Measurements from ENCODE around the gene GMDS.

GMDS gene

DNA sequence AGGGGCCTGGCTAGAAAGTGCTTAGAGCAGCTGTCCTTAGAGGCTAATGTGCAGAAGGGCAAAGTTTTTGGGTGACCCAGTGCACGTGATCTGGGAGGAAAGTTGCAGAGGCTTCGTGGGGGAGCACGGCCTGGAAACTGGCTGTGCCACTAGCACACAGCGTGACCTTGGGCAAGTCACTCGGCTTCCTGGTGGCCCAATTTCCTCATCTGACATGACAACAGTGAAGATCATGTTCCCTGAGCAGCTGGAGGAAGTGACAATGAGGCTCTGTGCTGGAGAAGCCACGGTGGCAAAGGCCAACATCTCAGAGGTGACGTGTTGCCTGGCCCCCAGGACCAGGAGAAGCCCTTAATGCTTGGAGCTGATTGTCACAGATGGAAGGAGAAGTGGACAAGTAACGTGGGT lies 536.2 kb downstream of the GMDS start:
- TF ChIP-seq EZH2phosphoT487 (IDR thresholded peaks at IDR 0.05; ENCODE audit: borderline replicate concordance), result no peak
- TF ChIP-seq, protein P1, sequence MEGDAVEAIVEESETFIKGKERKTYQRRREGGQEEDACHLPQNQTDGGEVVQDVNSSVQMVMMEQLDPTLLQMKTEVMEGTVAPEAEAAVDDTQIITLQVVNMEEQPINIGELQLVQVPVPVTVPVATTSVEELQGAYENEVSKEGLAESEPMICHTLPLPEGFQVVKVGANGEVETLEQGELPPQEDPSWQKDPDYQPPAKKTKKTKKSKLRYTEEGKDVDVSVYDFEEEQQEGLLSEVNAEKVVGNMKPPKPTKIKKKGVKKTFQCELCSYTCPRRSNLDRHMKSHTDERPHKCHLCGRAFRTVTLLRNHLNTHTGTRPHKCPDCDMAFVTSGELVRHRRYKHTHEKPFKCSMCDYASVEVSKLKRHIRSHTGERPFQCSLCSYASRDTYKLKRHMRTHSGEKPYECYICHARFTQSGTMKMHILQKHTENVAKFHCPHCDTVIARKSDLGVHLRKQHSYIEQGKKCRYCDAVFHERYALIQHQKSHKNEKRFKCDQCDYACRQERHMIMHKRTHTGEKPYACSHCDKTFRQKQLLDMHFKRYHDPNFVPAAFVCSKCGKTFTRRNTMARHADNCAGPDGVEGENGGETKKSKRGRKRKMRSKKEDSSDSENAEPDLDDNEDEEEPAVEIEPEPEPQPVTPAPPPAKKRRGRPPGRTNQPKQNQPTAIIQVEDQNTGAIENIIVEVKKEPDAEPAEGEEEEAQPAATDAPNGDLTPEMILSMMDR (conservative IDR thresholded peaks at IDR 0.05; ENCODE audit: low read length), result no peak
- Histone ChIP-seq H3K79me2 (ENCODE audit: insufficient read depth, low read length) (no peaks in the 10 kb centered on the region), H3K9ac (ENCODE audit: low read depth, low read length, poor library complexity, severe bottlenecking) (no peak overlapping the region), H3K4me1 (ENCODE audit: insufficient read depth, low read length, poor library complexity, severe bottlenecking) (no peaks in the 10 kb centered on the region), H3F3A (ENCODE audit: low read depth) (no peaks in the 10 kb centered on the region), H3K9me3 (ENCODE audit: insufficient read depth, low read depth, low read length) (no peaks in the 10 kb centered on the region), H3K4me3 (ENCODE audit: low read length, poor library complexity, severe bottlenecking) (no peak overlapping the region), H2AFZ (ENCODE audit: low read length) (no peak overlapping the region), H3K36me3 (ENCODE audit: insufficient read depth, low read length) (no peaks in the 10 kb centered on the region), H3K9me2 (replicated peaks; ENCODE audit: low read depth, low read length) (no peaks in the 10 kb centered on the region), H3K4me2 (ENCODE audit: low read depth, low read length, poor library complexity, severe bottlenecking) (no peak overlapping the region), H4K20me1 (ENCODE audit: insufficient read depth, low read length, poor library complexity, severe bottlenecking) (no peaks in the 10 kb centered on the region), H3K27me3 (ENCODE audit: insufficient read depth, low read length, poor library complexity, severe bottlenecking) (no peaks in the 10 kb centered on the region)

DNA sequence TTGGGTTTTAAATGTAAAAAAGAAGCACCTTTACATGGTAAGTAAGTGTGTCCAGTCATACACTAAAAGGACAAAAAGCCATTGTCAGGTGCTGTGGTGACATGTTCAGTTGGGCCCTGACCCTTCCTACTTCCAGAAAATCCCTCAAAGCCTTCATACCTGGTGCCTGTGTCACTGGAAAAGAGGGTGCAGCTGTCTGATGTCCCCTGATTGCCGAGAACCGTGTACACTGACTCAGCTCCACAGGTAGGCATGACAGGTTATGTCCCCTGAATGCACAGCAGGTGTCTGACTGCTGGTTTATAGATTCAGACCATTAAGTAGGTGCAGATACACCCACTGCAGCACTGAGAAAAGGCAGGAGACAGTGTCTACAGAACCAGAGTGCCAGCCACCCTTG lies 536.6 kb downstream of the GMDS start:
- Histone ChIP-seq H3K9me2 (replicated peaks; ENCODE audit: low read depth, low read length) (no peaks in the 10 kb centered on the region), H3K9ac (ENCODE audit: low read depth, low read length, poor library complexity, severe bottlenecking) (no peak overlapping the region), H3K9me3 (ENCODE audit: insufficient read depth, low read depth, low read length) (no peaks in the 10 kb centered on the region), H3K79me2 (ENCODE audit: insufficient read depth, low read length) (no peaks in the 10 kb centered on the region), H3K4me2 (ENCODE audit: low read depth, low read length, poor library complexity, severe bottlenecking) (no peak overlapping the region), H3K27me3 (ENCODE audit: insufficient read depth, low read length, poor library complexity, severe bottlenecking) (no peaks in the 10 kb centered on the region), H2AFZ (ENCODE audit: low read length) (no peak overlapping the region), H4K20me1 (ENCODE audit: insufficient read depth, low read length, poor library complexity, severe bottlenecking) (no peaks in the 10 kb centered on the region), H3F3A (ENCODE audit: low read depth) (no peaks in the 10 kb centered on the region), H3K4me3 (ENCODE audit: low read length, poor library complexity, severe bottlenecking) (no peak overlapping the region), H3K36me3 (ENCODE audit: insufficient read depth, low read length) (no peaks in the 10 kb centered on the region), H3K4me1 (ENCODE audit: insufficient read depth, low read length, poor library complexity, severe bottlenecking) (no peaks in the 10 kb centered on the region)
- TF ChIP-seq, protein P1 (conservative IDR thresholded peaks at IDR 0.05; ENCODE audit: low read length), result no peak
- no peak for TF ChIP-seq EZH2phosphoT487 (IDR thresholded peaks at IDR 0.05; ENCODE audit: borderline replicate concordance)

DNA sequence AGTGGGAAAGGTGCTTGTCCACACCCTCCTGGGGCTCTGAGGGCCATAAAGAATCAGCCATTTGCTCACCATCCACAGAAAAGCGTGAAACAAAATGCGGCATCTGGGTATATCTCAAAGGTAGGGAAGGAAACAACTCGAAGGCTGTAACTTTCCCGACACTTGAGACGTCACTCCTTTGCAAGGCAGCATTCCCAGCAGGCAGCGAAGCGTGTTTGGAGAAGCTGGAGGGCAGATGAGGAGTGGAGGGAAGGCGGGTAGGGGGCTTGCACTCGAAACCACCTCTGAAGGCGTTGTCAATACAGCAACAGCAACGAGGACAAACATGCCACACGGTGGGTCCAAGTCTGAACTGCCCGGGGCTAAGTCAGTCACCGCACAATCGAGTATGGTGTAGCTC lies 537.3 kb downstream of the GMDS start:
- Histone ChIP-seq H4K20me1 (ENCODE audit: insufficient read depth, low read length, poor library complexity, severe bottlenecking) (no peaks in the 10 kb centered on the region), H3K27me3 (ENCODE audit: insufficient read depth, low read length, poor library complexity, severe bottlenecking) (no peaks in the 10 kb centered on the region)
- no peak for TF ChIP-seq EZH2phosphoT487 (IDR thresholded peaks at IDR 0.05; ENCODE audit: borderline replicate concordance)
- TF ChIP-seq, protein P1 (conservative IDR thresholded peaks at IDR 0.05; ENCODE audit: low read length), result no peak

More for the DNA sequence above, 537.3 kb downstream of the GMDS start:
- H2AFZ ChIP-seq (ENCODE audit: low read length), result no peak overlapping the region
- H3K4me3 ChIP-seq (ENCODE audit: low read length, poor library complexity, severe bottlenecking), result no peak overlapping the region
- H3F3A ChIP-seq (ENCODE audit: low read depth), result no peaks in the 10 kb centered on the region
- no peaks in the 10 kb centered on the region for H3K9me2 ChIP-seq (replicated peaks; ENCODE audit: low read depth, low read length)
- no peaks in the 10 kb centered on the region for H3K4me1 ChIP-seq (ENCODE audit: insufficient read depth, low read length, poor library complexity, severe bottlenecking)
- no peaks in the 10 kb centered on the region for H3K36me3 ChIP-seq (ENCODE audit: insufficient read depth, low read length)
- H3K79me2 ChIP-seq (ENCODE audit: insufficient read depth, low read length), result no peaks in the 10 kb centered on the region
- H3K9me3 ChIP-seq (ENCODE audit: insufficient read depth, low read depth, low read length), result no peaks in the 10 kb centered on the region
- no peak overlapping the region for H3K9ac ChIP-seq (ENCODE audit: low read depth, low read length, poor library complexity, severe bottlenecking)
- no peak overlapping the region for H3K4me2 ChIP-seq (ENCODE audit: low read depth, low read length, poor library complexity, severe bottlenecking)

Measured in Loucy (cell line).